Measurements from ENCODE around the gene CALM3. TPM values are rescaled to one million over a fixed set of nuclear protein-coding genes. Genes with fewer than 3 reads are reported as not detected.
"Not testable (repeated sequence)": the region's sequence is repeated elsewhere in the genome, so short reads cannot be mapped to it uniquely, and the experiment has no call there.

Gene CALM3
- total and polyA plus RNA-seq, 2 of the 13 experiments (the other 11 are each of a cell fraction or from before 2014, with no cell fraction given), result 239 to 258 TPM

GRCh38 chr19:46559203-46559602 is 41.9 kb upstream of the CALM3 start:
- H3K4me2 ChIP-seq (ENCODE audit: low read depth, low read length), result no peak overlapping the region
- no peaks in the 10 kb centered on the region for H3K79me2 ChIP-seq (ENCODE audit: insufficient read depth, low read length)
- BruUV-seq (replicated peaks), result no TSS peak
- no peak for DNase-seq (ENCODE audit: low spot score)
- H2AFZ ChIP-seq (ENCODE audit: low read length), result no peak overlapping the region
- intact Hi-C loops (cut with micrococcal nuclease; ENCODE audit: unreplicated experiment), result no loop called here
- no peaks in the 10 kb centered on the region for H3K27me3 ChIP-seq (ENCODE audit: control insufficient read depth in 1 of 2, insufficient read depth in 2 of 2, low read length in 2 of 2)
- no peak for ATAC-seq
- POLR2A ChIA-PET, result no interaction called here
- TF ChIP-seq TBX2 (CRISPR knock-in tag; IDR thresholded peaks at IDR 0.05; ENCODE audit: borderline replicate concordance) (no peak), SATB2 (CRISPR knock-in tag; IDR thresholded peaks at IDR 0.05) (no peak), ZNF614 (CRISPR knock-in tag; IDR thresholded peaks at IDR 0.05; ENCODE audit: borderline replicate concordance) (no peak), LBX2 (CRISPR knock-in tag; IDR thresholded peaks at IDR 0.05; ENCODE audit: borderline replicate concordance) (no peak), HMG20A (CRISPR knock-in tag; IDR thresholded peaks at IDR 0.05; ENCODE audit: borderline replicate concordance) (no peak), JDP2 (CRISPR knock-in tag; IDR thresholded peaks at IDR 0.05; ENCODE audit: borderline replicate concordance) (no peak), ZNF577 (CRISPR knock-in tag; IDR thresholded peaks at IDR 0.05; ENCODE audit: borderline replicate concordance, low read depth) (no peak), IKZF4 (CRISPR knock-in tag; IDR thresholded peaks at IDR 0.05; ENCODE audit: borderline replicate concordance, low read depth, not compliant biosample characterization) (no peak), KLF11 (CRISPR knock-in tag; IDR thresholded peaks at IDR 0.05) (no peak), DMTF1 (CRISPR knock-in tag; IDR thresholded peaks at IDR 0.05) (no peak), ZNF737 (CRISPR knock-in tag; IDR thresholded peaks at IDR 0.05; ENCODE audit: borderline replicate concordance) (no peak), ZNF446 (CRISPR knock-in tag; IDR thresholded peaks at IDR 0.05) (no peak)
- 56% methylated on average over 5 of the region's 9 CpGs for WGBS (ENCODE audit: low lambda C conversion rate)
- no peak overlapping the region for H3K4me3 ChIP-seq (replicated peaks in 1 of 3; ENCODE audit: insufficient read depth in 1 of 3, low read depth in 2 of 3, low read length in 3 of 3)
- no peak for FAIRE-seq
- peaks cover 10% of the 10 kb centered on the region for H3K4me1 ChIP-seq (ENCODE audit: insufficient read depth, low read length)
- no peaks in the 10 kb centered on the region for H4K20me1 ChIP-seq (ENCODE audit: insufficient read depth, low read length)
- in situ Hi-C loops (cut with HindIII; ENCODE audit: extremely low pct_ligation_motif_present, low pct_unique_long_range_greater_than_20kb), result no loop called here
- H3K36me3 ChIP-seq (replicated peaks in 1 of 2; ENCODE audit: control insufficient read depth in 1 of 2, insufficient read depth in 2 of 2, low read length in 2 of 2), result no peaks in the 10 kb centered on the region
- H3K27ac ChIP-seq (ENCODE audit: extremely low read length, insufficient read depth, low read length), result no peak overlapping the region
- no peak overlapping the region for H3K9ac ChIP-seq (ENCODE audit: insufficient read depth, low read depth, low read length)
- H3K9me3 ChIP-seq (ENCODE audit: low read length), result no peaks in the 10 kb centered on the region
- CTCF ChIA-PET (ENCODE audit: low intra/inter-chr PET ratio, low total read pairs), result no interaction called here

- FAIRE-seq; H4K20me1 ChIP-seq (ENCODE audit: insufficient read depth, low read length); BruUV-seq (replicated peaks); H3K36me3 ChIP-seq (replicated peaks in 1 of 2; ENCODE audit: control insufficient read depth in 1 of 2, insufficient read depth in 2 of 2, low read length in 2 of 2); H3K27ac ChIP-seq (ENCODE audit: extremely low read length, insufficient read depth, low read length); H3K27me3 ChIP-seq (ENCODE audit: control insufficient read depth in 1 of 2, insufficient read depth in 2 of 2, low read length in 2 of 2); POLR2A ChIA-PET; DNase-seq (ENCODE audit: low spot score); in situ Hi-C loops (cut with HindIII; ENCODE audit: extremely low pct_ligation_motif_present, low pct_unique_long_range_greater_than_20kb); intact Hi-C loops (cut with micrococcal nuclease; ENCODE audit: unreplicated experiment); H3K9me3 ChIP-seq (ENCODE audit: low read length); H3K4me2 ChIP-seq (ENCODE audit: low read depth, low read length); ATAC-seq; H3K79me2 ChIP-seq (ENCODE audit: insufficient read depth, low read length); CTCF ChIA-PET (ENCODE audit: low intra/inter-chr PET ratio, low total read pairs); H3K9ac ChIP-seq (ENCODE audit: insufficient read depth, low read depth, low read length); H2AFZ ChIP-seq (ENCODE audit: low read length); H3K4me3 ChIP-seq (replicated peaks in 1 of 3; ENCODE audit: insufficient read depth in 1 of 3, low read depth in 2 of 3, low read length in 3 of 3): not testable (repeated sequence)
- peaks cover 10% of the 10 kb centered on the region for H3K4me1 ChIP-seq (ENCODE audit: insufficient read depth, low read length)
- WGBS (ENCODE audit: low lambda C conversion rate), result 27% methylated on average over 8 of the region's 8 CpGs
Observed at GRCh38 chr19:46559675-46560074, 41.5 kb upstream of the CALM3 start.

Data from HepG2 (cell line).